Limb (tissue), 2 donors: ENCODE measurements around the gene KHDRBS2.
"Not testable (repeated sequence)": the region's sequence is repeated elsewhere in the genome, so short reads cannot be mapped to it uniquely, and the experiment has no call there.

Experiments
- DNase-seq, 2 donors: peaks; one replicate each; pipeline ENCODE4 v3.0.0-alpha.2; 2016; ENCODE audit errors: extremely low spot score in 2 of 2

KHDRBS2 gene

DNA sequence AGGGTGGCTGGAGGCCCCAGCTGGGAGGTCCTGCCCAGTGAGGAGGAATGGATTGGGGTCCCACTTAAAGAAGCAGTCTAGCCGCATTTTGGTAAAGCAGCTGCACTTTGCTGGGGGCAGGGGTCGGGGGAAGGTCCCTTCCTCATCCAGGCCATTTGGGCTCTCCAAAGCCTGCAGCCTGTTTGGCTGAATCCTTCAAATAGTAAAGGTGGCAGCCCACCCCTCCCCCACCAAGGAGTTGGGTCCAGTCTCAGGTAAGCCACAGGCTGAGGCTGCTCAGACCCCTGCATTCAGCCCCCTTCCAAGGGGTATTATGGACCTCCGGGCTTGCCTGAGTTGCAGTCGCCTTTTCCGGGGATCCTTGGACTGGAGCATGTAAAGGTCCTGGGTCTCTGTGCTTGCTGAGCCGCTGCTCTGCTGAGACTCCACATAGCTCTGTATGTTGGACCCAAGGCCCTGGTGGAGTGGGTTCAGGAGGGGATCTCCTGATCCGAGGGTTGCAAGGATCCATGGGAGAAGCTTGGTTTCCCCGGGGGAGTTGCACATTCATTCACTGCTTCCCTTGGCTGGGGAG lies 417.4 kb downstream of the KHDRBS2 start:
- no peak for DNase-seq

DNA sequence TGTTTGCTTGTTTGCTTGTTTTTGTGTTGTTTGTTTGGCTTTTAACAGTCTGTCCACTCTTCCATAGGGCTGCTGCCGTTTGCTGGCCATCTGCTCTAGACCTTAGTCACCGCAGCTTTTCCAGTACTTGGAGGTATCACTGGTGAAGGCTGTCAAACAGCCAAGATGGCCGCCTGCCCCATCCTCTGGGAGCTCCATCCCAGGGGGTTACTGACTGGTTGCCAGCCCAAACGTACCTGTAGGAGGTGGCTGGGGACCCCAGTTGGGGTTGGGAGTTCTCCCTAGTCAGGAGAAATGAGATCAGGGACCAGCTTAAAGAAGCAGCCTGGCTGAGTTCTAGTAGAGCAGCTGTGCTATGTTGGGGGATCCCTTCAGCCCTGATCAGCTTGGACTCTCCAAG lies 418.4 kb downstream of the KHDRBS2 start:
- DNase-seq, result no peak

DNA sequence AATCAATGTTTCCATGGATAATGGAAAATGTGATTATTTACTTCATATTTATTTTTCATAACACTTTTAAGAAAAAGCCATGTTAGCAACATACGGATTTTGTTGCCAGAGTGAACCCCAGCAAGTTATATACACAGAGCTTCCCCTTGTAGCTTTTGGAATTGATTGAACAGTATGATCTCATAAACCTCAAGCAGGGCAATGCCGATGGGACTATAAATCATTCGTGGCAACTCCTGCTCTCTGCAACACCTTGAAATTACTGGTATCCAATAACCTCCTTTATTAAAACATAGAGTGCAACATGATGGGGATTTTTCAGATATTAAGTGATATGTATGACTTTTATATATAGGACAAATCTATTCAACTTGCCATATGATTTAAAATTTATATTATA lies 428.5 kb downstream of the KHDRBS2 start:
- no peak for DNase-seq

DNA sequence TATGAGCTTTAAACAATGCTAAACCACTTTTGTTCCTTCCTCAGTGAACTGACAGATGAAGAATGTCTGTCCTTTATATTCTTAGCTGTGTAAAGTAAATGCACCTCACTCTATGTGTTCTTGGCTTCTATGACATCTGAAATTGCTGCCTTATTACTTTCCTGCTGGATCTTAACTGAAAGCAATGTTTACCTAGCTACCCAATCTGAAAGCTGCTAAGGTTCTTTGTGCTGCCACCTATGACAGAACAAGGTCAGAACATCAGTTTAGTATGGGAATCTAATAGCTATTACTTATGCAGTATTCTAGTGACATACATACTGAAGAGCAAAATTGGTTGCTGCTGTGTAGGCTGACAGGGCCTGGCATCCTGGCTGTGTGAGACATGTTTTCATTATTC lies 444.1 kb downstream of the KHDRBS2 start:
- DNase-seq, result no peak

DNA sequence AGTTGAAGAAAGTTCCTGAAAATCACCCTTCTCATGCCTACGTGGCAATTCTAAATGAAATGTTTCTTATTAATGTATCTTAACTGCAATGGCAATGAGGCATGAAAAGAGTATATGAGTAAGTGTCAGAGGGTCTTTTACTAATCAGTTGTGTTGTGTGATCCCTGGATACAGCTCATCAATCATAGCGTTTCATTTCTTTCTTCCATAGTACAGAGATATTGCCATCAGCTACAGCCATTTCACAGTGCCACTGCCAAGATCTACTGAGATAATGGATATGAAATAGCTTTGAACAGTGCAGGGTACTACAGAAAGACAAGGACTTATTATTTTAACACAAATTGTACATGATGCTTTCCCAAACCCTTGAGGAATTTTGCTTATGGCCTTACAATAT lies 450.8 kb downstream of the KHDRBS2 start:
- DNase-seq, result no peak

DNA sequence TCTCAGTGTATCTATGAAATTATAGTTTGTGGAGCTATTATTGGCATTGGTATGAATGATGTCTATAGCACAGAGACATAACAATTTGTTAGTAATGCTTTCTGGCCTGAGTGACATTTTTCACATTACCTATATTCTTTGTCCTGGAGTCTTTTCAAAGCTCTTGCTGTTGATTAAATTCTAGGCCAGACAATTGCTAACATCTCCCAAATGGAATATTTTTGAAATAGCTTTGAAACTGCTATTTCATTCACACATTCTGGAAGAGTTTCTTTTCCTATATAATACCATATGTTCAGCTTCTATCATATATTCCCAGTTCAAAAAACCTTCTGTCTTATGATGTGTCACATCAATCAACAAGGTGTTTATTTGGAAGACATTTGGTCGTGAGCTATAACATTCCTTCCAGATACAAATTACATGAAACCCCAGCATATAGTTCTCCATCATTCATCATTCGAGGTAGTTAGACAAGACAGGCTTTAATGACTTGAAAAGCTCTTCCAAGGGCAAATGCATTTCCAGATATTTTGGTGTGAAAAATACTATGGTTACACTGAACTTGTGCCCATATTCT lies 452.8 kb downstream of the KHDRBS2 start:
- DNase-seq, result no peak

DNA sequence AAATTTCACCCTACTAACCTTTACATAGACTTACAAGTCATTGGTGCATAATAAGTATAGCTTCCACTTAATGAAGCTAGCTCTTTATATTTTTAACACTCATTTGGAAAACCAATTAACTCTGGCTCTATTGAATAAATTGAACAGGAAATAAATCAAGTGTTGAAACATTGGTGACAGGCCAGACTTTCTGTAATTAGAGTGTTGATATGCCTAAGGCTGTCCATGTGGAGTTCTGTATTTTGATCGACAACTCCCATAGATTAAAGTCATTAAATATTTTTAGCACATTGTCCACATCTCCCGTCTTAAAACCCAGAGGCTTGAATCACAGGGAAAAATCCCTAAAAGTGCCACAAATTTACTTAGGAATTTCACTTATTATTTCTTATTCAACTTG lies 468.3 kb downstream of the KHDRBS2 start:
- DNase-seq, result no peak

DNA sequence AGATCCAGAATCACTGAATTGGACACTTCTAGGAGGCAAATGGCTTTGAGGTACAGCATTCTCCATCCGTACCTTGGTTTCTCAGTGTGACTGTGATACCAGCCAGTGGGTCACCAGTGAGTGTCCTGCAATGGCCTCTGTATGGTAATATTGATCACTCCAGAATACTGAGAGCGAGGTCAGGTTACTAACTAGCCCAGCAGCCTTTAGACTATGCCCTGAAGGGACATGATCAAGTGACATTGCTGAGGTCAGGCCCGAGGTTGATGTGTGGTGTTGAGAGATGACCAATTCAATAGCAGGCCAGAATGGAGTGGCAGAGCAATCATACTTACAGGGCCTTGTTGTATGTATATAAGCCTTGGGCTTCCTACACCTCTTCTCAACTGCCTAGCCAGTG lies 476.0 kb downstream of the KHDRBS2 start:
- no peak for DNase-seq

DNA sequence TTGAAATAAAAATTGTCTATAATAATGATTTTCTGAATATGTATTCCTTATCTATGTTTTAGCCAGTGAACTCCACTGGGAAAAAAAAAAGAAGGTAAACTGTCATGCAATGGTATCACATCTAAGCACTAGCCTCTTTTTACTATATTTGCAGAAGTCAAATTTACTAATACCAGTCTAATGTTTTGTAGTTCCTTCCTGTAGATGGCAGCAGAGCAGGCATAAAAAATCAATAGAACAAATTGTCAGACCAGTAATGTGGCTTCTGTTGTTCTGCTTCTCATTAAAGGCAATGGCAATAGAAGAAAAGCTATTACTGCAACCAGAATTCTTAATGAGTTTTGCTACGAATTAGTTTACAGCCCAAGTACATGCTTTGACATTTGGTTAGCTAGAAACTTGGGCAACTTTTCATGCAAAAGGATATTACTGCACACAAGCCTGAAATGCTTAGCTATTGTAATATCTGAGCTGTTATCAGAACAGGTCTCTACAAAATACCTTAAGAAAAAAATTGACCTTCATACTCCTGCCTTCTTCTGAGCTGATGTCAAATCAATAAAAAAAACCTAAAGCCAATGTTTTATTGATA lies 476.9 kb downstream of the KHDRBS2 start:
- peak in 1 of 2 donors; percentile 77 for DNase-seq

DNA sequence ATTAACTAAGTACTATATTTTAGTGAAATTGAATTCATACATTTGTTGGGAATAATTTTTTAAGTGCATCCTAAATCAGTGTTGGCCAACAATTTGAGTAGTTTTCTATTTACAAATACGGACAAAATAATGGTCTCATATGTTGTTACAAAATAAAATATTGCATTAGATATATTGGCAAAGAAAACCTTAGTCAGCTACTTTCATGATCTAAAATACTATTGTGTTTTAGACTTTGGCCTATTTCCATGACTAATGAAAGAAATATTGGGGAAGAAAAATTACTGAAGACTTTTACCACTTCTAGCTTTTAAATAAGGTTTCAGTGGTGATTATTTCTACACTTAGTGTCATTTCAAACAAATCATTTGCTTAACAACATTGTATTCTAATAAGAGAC lies 498.0 kb downstream of the KHDRBS2 start:
- no peak for DNase-seq

DNA sequence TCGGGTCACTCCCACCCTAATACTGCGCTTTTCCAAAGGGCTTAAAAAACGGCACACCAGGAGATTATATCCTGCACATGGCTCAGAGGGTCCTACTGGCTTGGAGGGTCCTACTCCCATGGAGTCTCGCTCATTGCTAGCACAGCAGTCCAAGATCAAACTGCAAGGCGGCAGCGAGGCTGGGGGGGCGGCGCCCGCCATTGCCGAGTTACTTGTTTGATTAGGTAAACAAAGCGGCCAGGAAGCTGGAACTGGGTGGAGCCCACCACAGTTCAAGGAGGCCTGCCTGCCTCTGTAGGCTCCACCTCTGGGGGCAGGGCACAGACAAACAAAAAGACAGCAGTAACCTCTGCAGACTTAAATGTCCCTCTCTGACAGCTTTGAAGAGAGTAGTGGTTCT lies 516.6 kb downstream of the KHDRBS2 start:
- not testable (repeated sequence) for DNase-seq

DNA sequence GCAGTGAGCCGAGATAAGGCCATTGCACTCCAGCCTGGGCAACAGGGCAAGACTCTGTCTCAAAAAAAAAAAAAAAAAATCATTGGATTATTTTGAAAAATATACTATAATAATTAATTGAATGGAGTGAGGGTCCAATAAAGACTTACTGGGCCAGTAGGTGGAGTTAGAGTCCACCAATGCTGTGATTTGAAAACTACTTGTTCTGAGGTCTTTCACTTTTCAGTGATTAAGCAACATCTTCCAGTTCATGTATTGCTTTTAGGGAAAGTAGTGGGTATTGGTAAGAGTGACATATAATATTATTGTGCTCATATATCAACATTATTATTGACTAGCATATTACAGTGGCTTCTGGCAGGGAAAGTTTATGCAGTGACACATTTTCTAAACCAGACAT lies 530.3 kb downstream of the KHDRBS2 start:
- no peak for DNase-seq

DNA sequence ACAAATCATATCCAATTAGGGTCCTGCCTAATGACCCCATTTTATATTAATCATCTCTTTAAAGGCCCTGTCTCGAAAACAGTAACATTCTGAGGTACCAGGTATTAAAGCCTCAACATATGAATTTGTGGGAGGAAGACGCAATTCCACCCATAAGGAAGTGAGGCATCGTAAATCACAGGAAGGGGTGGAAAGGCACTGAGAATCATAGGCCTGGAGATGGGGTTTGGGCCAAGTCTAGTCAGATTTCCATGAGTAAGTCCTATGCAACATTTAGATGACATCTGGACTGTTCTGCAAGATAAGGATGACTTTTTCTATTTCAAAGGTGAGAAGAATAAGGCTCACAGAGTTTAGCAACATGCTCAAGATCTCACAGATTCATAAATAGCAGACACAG lies 534.0 kb downstream of the KHDRBS2 start:
- no peak for DNase-seq

DNA sequence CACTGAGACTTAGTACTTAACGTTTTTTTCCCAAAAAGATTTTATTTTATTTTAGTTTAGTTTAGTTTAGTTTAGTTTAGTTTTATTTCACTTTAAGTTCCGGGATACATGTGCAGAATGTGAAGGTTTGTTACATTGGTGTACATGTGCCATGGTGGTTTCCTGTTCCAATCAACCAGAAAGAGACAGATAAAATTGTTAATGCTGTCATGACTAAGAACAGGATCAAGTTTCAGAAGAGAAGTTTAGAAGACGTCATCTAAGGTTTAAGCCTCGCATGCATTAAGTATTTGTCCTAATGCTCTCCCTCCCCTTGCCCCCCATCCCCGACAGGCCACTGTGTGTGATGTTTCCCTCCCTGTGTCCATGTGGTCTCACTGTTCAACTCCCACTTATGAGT lies 540.0 kb downstream of the KHDRBS2 start:
- no peak for DNase-seq

DNA sequence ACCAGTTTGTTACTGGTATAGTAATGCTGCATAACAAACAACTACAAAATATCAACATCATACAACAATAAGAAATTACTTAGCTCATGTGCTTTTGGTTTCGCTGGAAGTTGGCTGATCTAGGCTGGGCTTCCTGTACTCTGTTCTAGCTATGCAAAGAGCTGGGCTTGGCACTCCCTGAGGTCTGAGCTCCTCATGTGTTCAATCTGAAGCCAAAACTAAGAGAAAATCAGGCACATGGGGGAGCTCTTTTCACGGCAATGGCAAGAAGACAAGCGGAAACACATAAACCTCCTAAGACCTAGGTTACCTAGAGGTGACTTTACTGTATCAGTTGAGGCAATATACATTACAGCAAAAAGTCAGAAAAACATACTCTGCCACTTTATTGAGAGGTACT lies 574.2 kb downstream of the KHDRBS2 start:
- no peak for DNase-seq

DNA sequence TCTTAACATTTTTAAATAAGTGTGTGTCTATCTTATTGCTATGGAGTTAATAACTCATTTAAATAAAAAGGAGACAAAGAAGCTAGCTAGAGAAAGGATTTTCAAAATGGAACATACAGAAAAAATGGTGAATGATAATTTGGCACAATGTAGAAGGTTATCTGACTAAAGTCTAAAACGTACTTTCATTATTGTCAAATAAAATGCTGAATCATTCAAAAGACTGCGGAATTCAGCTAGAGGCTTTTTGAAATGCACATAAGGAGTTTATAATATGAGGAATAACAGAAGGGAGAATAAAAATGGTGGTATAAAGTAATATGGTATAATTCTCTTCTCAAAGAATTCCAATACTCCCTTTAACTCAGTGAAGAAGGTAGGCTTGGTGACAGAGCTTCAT lies 597.9 kb downstream of the KHDRBS2 start:
- no peak for DNase-seq

DNA sequence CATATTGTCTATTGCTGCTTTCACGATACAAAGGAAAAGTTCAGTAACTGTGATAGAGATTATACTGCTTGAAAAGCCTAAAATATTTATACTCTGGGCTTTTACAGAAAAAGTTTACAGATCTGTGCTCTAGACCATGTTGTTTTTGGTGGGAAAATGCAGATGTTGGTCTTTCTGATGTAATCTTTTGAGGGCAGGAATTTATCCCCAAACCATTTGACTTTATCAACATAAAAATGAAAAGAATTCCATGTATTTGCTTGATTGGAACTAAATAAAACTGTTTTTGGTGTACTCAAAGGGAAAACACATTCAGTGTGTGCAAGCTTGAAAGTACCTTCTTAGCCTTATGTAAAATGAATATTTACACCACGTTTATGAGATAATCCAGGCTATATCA lies 603.5 kb downstream of the KHDRBS2 start:
- no peak for DNase-seq

DNA sequence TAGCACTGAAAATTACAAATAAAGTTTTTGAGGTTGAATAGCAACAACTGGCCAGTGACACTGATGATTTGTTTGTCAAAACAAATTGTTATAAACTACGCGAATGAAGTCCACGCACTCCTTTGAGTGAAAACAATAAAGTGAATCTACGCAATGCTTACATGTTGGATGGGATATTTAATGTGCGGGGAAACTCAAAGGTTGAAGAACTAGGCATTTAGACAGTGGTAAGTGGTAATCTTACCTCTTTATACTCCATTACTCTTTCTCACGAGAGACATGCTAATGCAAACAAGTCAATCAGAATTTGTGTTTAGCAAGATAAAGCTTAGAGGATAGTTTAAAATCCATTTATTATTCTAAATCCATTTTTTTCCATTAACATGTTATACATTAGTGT lies 606.4 kb downstream of the KHDRBS2 start:
- no peak for DNase-seq

DNA sequence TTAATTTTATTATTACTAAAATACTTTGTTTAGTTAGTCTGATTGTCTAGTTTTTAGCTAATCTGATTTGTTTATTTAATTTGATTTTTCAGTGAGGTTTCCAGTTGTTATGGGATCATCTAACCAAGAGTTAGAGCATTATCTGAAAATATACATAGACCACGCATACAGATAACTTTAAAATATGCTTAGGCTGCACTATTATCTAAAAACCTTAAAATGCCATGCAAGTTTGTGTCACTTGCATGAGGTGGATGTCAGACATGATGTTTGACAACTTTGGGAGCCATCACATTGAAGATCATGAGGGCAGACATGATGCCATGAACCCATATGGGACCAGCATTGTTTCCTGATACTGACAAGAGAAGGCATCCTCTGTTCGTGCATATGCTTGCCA lies 610.3 kb downstream of the KHDRBS2 start:
- DNase-seq, result no peak

DNA sequence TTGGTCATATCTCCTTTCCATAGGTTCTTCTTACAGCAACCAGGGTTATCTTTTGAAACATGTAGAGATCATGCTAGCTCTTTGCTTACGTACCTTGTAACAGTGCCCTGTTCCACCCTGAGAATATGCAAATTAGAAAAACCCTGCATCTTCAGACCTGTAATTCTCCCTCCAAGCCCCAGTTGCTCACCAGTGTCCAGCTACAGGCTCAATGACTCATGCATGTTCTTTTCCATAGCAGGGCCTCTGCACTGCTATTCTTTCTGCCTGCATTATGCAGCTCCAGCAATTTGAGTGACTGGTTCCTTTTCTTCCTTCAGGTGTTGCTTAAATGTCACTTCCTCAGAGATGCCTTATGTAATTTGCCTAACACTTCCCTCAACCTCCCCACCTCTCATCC lies 636.2 kb downstream of the KHDRBS2 start:
- DNase-seq, result no peak

DNA sequence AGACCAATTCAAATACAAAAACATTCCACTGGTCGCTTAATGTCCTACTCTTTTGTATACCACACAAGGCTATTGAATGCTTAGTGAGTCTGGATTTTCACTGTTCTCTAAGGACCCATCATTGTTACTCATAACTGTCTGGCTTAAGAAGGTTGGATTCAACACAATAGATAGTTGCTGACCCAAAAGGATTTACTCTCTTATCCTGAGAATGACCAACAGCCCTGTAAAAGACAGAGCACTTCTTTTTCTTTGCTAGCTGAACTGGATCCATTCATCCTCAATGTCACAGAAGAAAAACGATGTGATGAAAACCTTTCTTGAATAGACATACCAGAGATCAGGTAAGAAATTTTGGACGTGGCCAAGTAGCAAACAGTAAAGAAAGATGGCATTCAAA lies 645.6 kb downstream of the KHDRBS2 start:
- DNase-seq, result no peak
